H9 (cell line): ENCODE data around the gene NYAP2. TPM values are rescaled to one million over a fixed set of nuclear protein-coding genes. Genes with fewer than 3 reads are reported as not detected.

Experiments used
- DNase-seq: peaks from one replicate; pipeline ENCODE4 v3.0.0-alpha.2; 2017
- H2AFZ ChIP-seq: one replicate; pipeline ENCODE4 v1.6.1; 2013; ENCODE audit warnings: mild to moderate bottlenecking, low read length, control low read depth, moderate library complexity
- H2AK5ac ChIP-seq: 2 replicates; pipeline ENCODE4 v1.6.1; 2013; ENCODE audit warnings: low read length, control low read depth, mixed read lengths; ENCODE audit not compliant: insufficient read length
- H2BK120ac ChIP-seq: one replicate; pipeline ENCODE4 v1.6.1; 2013; ENCODE audit warnings: low read depth, mild to moderate bottlenecking, low read length, control low read depth, inconsistent platforms; ENCODE audit not compliant: poor library complexity, severe bottlenecking
- H2BK12ac ChIP-seq: 2 replicates; pipeline ENCODE4 v1.6.1; 2013; ENCODE audit warnings: low read length, control low read depth, mixed read lengths, low read depth; ENCODE audit not compliant: insufficient read length
- H2BK15ac ChIP-seq: 2 replicates; pipeline ENCODE4 v1.6.1; 2013; ENCODE audit warnings: low read depth, low read length, control low read depth
- H2BK20ac ChIP-seq: one replicate; pipeline ENCODE4 v1.6.1; 2013; ENCODE audit warnings: low read depth, mild to moderate bottlenecking, low read length, control low read depth, inconsistent platforms; ENCODE audit not compliant: poor library complexity, severe bottlenecking
- H2BK5ac ChIP-seq: 2 replicates; pipeline ENCODE4 v1.6.1; 2013; ENCODE audit warnings: low read length, control low read depth, mixed read lengths; ENCODE audit not compliant: insufficient read length
- H3K14ac ChIP-seq: 2 replicates; pipeline ENCODE4 v1.6.1; 2013; ENCODE audit warnings: low read length, control low read depth; ENCODE audit not compliant: insufficient read depth
- H3K18ac ChIP-seq: 2 replicates; pipeline ENCODE4 v1.6.1; 2013; ENCODE audit warnings: low read depth, mild to moderate bottlenecking, mixed read lengths, low read length, control low read depth; ENCODE audit not compliant: insufficient read length
- H3K23ac ChIP-seq: 2 replicates; pipeline ENCODE4 v1.6.1; 2013; ENCODE audit warnings: low read length, control low read depth, mixed read lengths, low read depth; ENCODE audit not compliant: insufficient read length
- H3K23me2 ChIP-seq: 2 replicates; pipeline ENCODE4 v1.6.1; 2013; ENCODE audit warnings: low read depth, mild to moderate bottlenecking, mixed read lengths, low read length, control low read depth; ENCODE audit not compliant: insufficient read length, poor library complexity, severe bottlenecking
- H3K27ac ChIP-seq: 2 replicates; pipeline ENCODE4 v1.5.1; 2013; ENCODE audit warnings: low read length, control low read depth, mixed read lengths, low read depth; ENCODE audit not compliant: insufficient read length
- H3K27me3 ChIP-seq: 2 replicates; pipeline ENCODE4 v1.6.1; 2013; ENCODE audit warnings: low read length, control low read depth, inconsistent platforms; ENCODE audit not compliant: insufficient read depth
- H3K4ac ChIP-seq: 2 replicates; pipeline ENCODE4 v1.6.1; 2013; ENCODE audit warnings: low read depth, mild to moderate bottlenecking, control low read depth, inconsistent platforms, low read length, moderate library complexity
- H3K4me1 ChIP-seq: 2 replicates; pipeline ENCODE4 v1.6.1; 2013; ENCODE audit warnings: low read length, control low read depth, inconsistent platforms; ENCODE audit not compliant: insufficient read depth
- H3K4me2 ChIP-seq: 2 replicates; pipeline ENCODE4 v1.6.1; 2013; ENCODE audit warnings: low read length, control low read depth, mixed read lengths; ENCODE audit not compliant: insufficient read length, insufficient read depth
- H3K56ac ChIP-seq: 2 replicates; pipeline ENCODE4 v1.6.1; 2013; ENCODE audit warnings: low read depth, mild to moderate bottlenecking, mixed read lengths, low read length, control low read depth; ENCODE audit not compliant: insufficient read length
- H3K79me1 ChIP-seq: 2 replicates; pipeline ENCODE4 v1.6.1; 2013; ENCODE audit warnings: low read depth, mild to moderate bottlenecking, moderate library complexity, low read length, control low read depth, inconsistent platforms; ENCODE audit not compliant: insufficient read depth, poor library complexity, severe bottlenecking
- H3K79me2 ChIP-seq: 2 replicates; pipeline ENCODE4 v1.6.1; 2013; ENCODE audit warnings: low read length, control low read depth, inconsistent platforms; ENCODE audit not compliant: insufficient read depth
- H3K9ac ChIP-seq: 2 replicates; pipeline ENCODE4 v1.6.1; 2013; ENCODE audit warnings: low read length, control low read depth, mixed read lengths; ENCODE audit not compliant: insufficient read length; ENCODE audit errors: extremely low read depth
- H3K9me3 ChIP-seq: one replicate; pipeline ENCODE4 v1.6.1; 2013; ENCODE audit warnings: low read depth, low read length, inconsistent platforms; ENCODE audit not compliant: control insufficient read depth
- H3T11ph ChIP-seq: one replicate; pipeline ENCODE4 v1.6.1; 2013; ENCODE audit warnings: mild to moderate bottlenecking, low read length, control low read depth, inconsistent platforms
- H4K20me1 ChIP-seq: one replicate; pipeline ENCODE4 v1.6.1; 2013; ENCODE audit not compliant: control insufficient read depth, insufficient read length, insufficient read depth
- H4K5ac ChIP-seq: 2 replicates; pipeline ENCODE4 v1.6.1; 2013; ENCODE audit warnings: low read depth, mild to moderate bottlenecking, mixed read lengths, low read length, control low read depth; ENCODE audit not compliant: insufficient read length
- H4K8ac ChIP-seq: replicated peaks from 2 replicates; pipeline ENCODE4 v1.6.1; 2013; ENCODE audit warnings: low read length, control low read depth, mixed read lengths, low read depth; ENCODE audit not compliant: insufficient read length
- H4K91ac ChIP-seq: 2 replicates; pipeline ENCODE4 v1.6.1; 2013; ENCODE audit warnings: low read depth, mild to moderate bottlenecking, moderate library complexity, mixed read lengths, low read length, control low read depth; ENCODE audit not compliant: insufficient read length
- H3K27ac Mint-ChIP-seq, 3 experiments: 2 replicates in 2 of 3; 3 replicates in 1 of 3; pipeline ENCODE4 v1.8.0; 2020 to 2021; ENCODE audit warnings: mixed read lengths in 3 of 3, mild to moderate bottlenecking in 1 of 3, moderate library complexity in 1 of 3
- H3K27me3 Mint-ChIP-seq: 2 replicates; pipeline ENCODE4 v1.8.0; 2021; ENCODE audit warnings: low read depth, mild to moderate bottlenecking, moderate library complexity, mixed read lengths
- H3K36me3 Mint-ChIP-seq, 3 experiments: 2 replicates in 2 of 3; 3 replicates in 1 of 3; pipeline ENCODE4 v1.8.0; 2020 to 2021; ENCODE audit warnings: low read depth in 3 of 3, mixed read lengths in 3 of 3; ENCODE audit not compliant: insufficient read depth in 1 of 3
- H3K4me1 Mint-ChIP-seq, 2 experiments: 2 replicates each; pipeline ENCODE4 v1.8.0; 2020; ENCODE audit warnings: mixed read lengths in 2 of 2
- H3K4me3 Mint-ChIP-seq, 2 experiments: 2 replicates in 1 of 2; 3 replicates in 1 of 2; pipeline ENCODE4 v1.8.0; 2020 to 2021; ENCODE audit warnings: mild to moderate bottlenecking in 2 of 2, mixed read lengths in 2 of 2, moderate library complexity in 1 of 2
- H3K9me3 Mint-ChIP-seq, 2 experiments: 2 replicates in 1 of 2; 3 replicates in 1 of 2; pipeline ENCODE4 v1.8.0; 2020; ENCODE audit warnings: mild to moderate bottlenecking in 2 of 2, mixed read lengths in 2 of 2, moderate library complexity in 1 of 2
- CTCF ChIP-seq: fragments of 200-600 bp; sonication (generic); conservative IDR thresholded peaks from 3 replicates; pipeline ENCODE4 v1.8.0; 2021; ENCODE audit warnings: antibody characterized with exemption, mild to moderate bottlenecking
- WGBS: extraction: QIAGEN DNeasy Blood & Tissue Kit; methylation state at CpG from one replicate; pipeline ENCODE4 v1.1.7; 2013; ENCODE audit warnings: missing lambda C conversion rate, low lambda C conversion rate, mixed read lengths; ENCODE audit not compliant: insufficient read length; ENCODE audit errors: extremely low coverage; 5-methylcytosine and 5-hydroxymethylcytosine counted together
- total RNA-seq: library from RNA; stranded (reverse); gene quantifications from 2 replicates; pipeline ENCODE4 v1.2.1, GENCODE V29; 2021

The NYAP2 gene
- total RNA-seq, 1 experiment from 2014 or later, result not detected

GRCh38 chr2:225486236-225486635 lies 86.7 kb downstream of the NYAP2 start:
- WGBS, result no CpG with 5 or more reads among the region's 3 CpGs
- H2AK5ac ChIP-seq, result no peak overlapping the region
- Mint-ChIP-seq H3K9me3 (no peaks in the 10 kb centered on the region), H3K36me3 (no peaks in the 10 kb centered on the region), H3K4me1 (no peaks in the 10 kb centered on the region), H3K27ac (no peak overlapping the region; a peak in 1 of 7 replicates), H3K27me3 (no peaks in the 10 kb centered on the region), H3K4me3 (no peak overlapping the region)
- H2BK15ac ChIP-seq, result no peak overlapping the region
- no peaks in the 10 kb centered on the region for H3K79me2 ChIP-seq
- no peaks in the 10 kb centered on the region for H3K9me3 ChIP-seq
- H3K79me1 ChIP-seq, result no peaks in the 10 kb centered on the region
- H2BK5ac ChIP-seq, result no peak overlapping the region
- no peak overlapping the region for H3K27ac ChIP-seq
- H3K4me2 ChIP-seq, result no peak overlapping the region
- no peak for DNase-seq
- no peaks in the 10 kb centered on the region for H3K27me3 ChIP-seq
- no peak overlapping the region for H3K9ac ChIP-seq
- no peak overlapping the region for H3K56ac ChIP-seq
- no peak overlapping the region for H4K8ac ChIP-seq
- no peak overlapping the region for H3K23ac ChIP-seq
- H2BK120ac ChIP-seq, result no peak overlapping the region
- no peak overlapping the region for H3T11ph ChIP-seq
- H3K14ac ChIP-seq, result no peak overlapping the region
- no peak overlapping the region for H2BK20ac ChIP-seq
- no peak overlapping the region for H3K4ac ChIP-seq
- H3K23me2 ChIP-seq, result no peaks in the 10 kb centered on the region
- H4K91ac ChIP-seq, result no peak overlapping the region
- H3K4me1 ChIP-seq, result no peaks in the 10 kb centered on the region
- no peak overlapping the region for H3K18ac ChIP-seq
- H2AFZ ChIP-seq, result no peak overlapping the region
- H2BK12ac ChIP-seq, result no peak overlapping the region
- no peaks in the 10 kb centered on the region for H4K20me1 ChIP-seq
- no peak for TF ChIP-seq CTCF
- H4K5ac ChIP-seq, result no peak overlapping the region
